Neural progenitor cell (in vitro differentiated cells): ENCODE data around the gene CCDC188. TPM values are rescaled to one million over a fixed set of nuclear protein-coding genes. Genes with fewer than 3 reads are reported as not detected.

Experiments used
- DNase-seq: peaks from one replicate; pipeline ENCODE4 v3.0.0-alpha.2; 2016; ENCODE audit warnings: low spot score
- H2AFZ ChIP-seq: fragments of 200-600 bp; sonication (generic); replicated peaks from 2 replicates; pipeline ENCODE4 v1.6.1; 2016; ENCODE audit warnings: antibody characterized with exemption
- H3F3A ChIP-seq: fragments of 200-600 bp; sonication (generic); 2 replicates; pipeline ENCODE4 v1.6.1; 2016; ENCODE audit warnings: antibody characterized with exemption, low read depth
- H3K27ac ChIP-seq: fragments of 200-600 bp; sonication (generic); 2 replicates; pipeline ENCODE4 v1.5.1; 2016; ENCODE audit warnings: mild to moderate bottlenecking
- H3K27me3 ChIP-seq: fragments of 200-600 bp; sonication (generic); 2 replicates; pipeline ENCODE4 v1.6.1; 2016; ENCODE audit warnings: mild to moderate bottlenecking, moderate library complexity
- H3K36me3 ChIP-seq: fragments of 200-600 bp; sonication (generic); 2 replicates; pipeline ENCODE4 v1.5.1; 2016
- H3K4me1 ChIP-seq: fragments of 200-600 bp; sonication (generic); 2 replicates; pipeline ENCODE4 v1.6.1; 2016; ENCODE audit warnings: mixed run types
- H3K4me2 ChIP-seq: fragments of 200-600 bp; sonication (generic); 2 replicates; pipeline ENCODE4 v1.6.1; 2016
- H3K4me3 ChIP-seq: fragments of 200-600 bp; sonication (generic); 2 replicates; pipeline ENCODE4 v1.5.1; 2016
- H3K79me2 ChIP-seq: fragments of 200-600 bp; sonication (generic); 2 replicates; pipeline ENCODE4 v1.6.1; 2016; ENCODE audit warnings: low read depth
- H3K9ac ChIP-seq: fragments of 200-600 bp; sonication (generic); 2 replicates; pipeline ENCODE4 v1.6.1; 2016
- H3K9me3 ChIP-seq: fragments of 200-600 bp; sonication (generic); 2 replicates; pipeline ENCODE4 v1.5.1; 2016; ENCODE audit warnings: low read depth
- H4K20me1 ChIP-seq: fragments of 200-600 bp; sonication (generic); 2 replicates; pipeline ENCODE4 v1.6.1; 2016; ENCODE audit warnings: low read depth
- H3K27ac Mint-ChIP-seq: 3 replicates; pipeline ENCODE4 v1.8.0; 2021; ENCODE audit warnings: mixed read lengths
- H3K27me3 Mint-ChIP-seq: 2 replicates; pipeline ENCODE4 v1.8.0; 2022; ENCODE audit warnings: low read depth, mild to moderate bottlenecking, inconsistent platforms, moderate library complexity, mixed read lengths; ENCODE audit not compliant: insufficient read depth
- H3K36me3 Mint-ChIP-seq: 3 replicates; pipeline ENCODE4 v1.8.0; 2021; ENCODE audit warnings: mixed read lengths
- H3K4me1 Mint-ChIP-seq: 3 replicates; pipeline ENCODE4 v1.8.0; 2021; ENCODE audit warnings: mixed read lengths
- H3K4me3 Mint-ChIP-seq: 3 replicates; pipeline ENCODE4 v1.8.0; 2021; ENCODE audit warnings: mild to moderate bottlenecking, moderate library complexity, mixed read lengths
- H3K9me3 Mint-ChIP-seq: 3 replicates; pipeline ENCODE4 v1.8.0; 2020; ENCODE audit warnings: mixed read lengths
- CTCF ChIP-seq: fragments of 200-600 bp; sonication (generic); IDR thresholded peaks from 2 replicates; pipeline ENCODE4 v1.5.1; 2017; ENCODE audit warnings: antibody characterized with exemption, mild to moderate bottlenecking
- EZH2 ChIP-seq: fragments of 200-600 bp; sonication (generic); IDR thresholded peaks from 2 replicates; pipeline ENCODE4 v1.6.1; 2017; ENCODE audit warnings: antibody characterized with exemption, mild to moderate bottlenecking, moderate library complexity
- EZH2phosphoT487 ChIP-seq: fragments of 200-600 bp; sonication (generic); IDR thresholded peaks from 2 replicates; pipeline ENCODE4 v1.6.1; 2017; ENCODE audit warnings: antibody characterized with exemption
- total RNA-seq: library from RNA; depleted of rRNA; stranded (reverse); fragments of >200 nt; gene quantifications from 2 replicates; pipeline ENCODE4 v1.2.3, GENCODE V29; 2015; ENCODE audit warnings: low replicate concordance

The CCDC188 gene
- total RNA-seq, 1 donor from 2014 or later: not detected

GRCh38 chr22:20132686-20133246 lies 18.1 kb downstream of the CCDC188 start:
- peak overlapping the region; percentile 83 for H3K4me3 Mint-ChIP-seq
- peaks cover 16% of the 10 kb centered on the region for H3K4me1 Mint-ChIP-seq
- Histone ChIP-seq H3K4me3 (peak overlapping the region; percentile 95), H3K27me3 (no peaks in the 10 kb centered on the region), H3K4me1 (peaks cover 8% of the 10 kb centered on the region), H3K27ac (no peak overlapping the region), H3K4me2 (peak overlapping the region; percentile 96), H2AFZ (no peak overlapping the region), H4K20me1 (peaks cover 65% of the 10 kb centered on the region), H3F3A (peaks cover 36% of the 10 kb centered on the region), H3K36me3 (no peaks in the 10 kb centered on the region), H3K79me2 (peaks cover 14% of the 10 kb centered on the region), H3K9ac (no peak overlapping the region), H3K9me3 (no peaks in the 10 kb centered on the region)
- no peak for TF ChIP-seq EZH2phosphoT487
- no peak for TF ChIP-seq CTCF
- TF ChIP-seq EZH2: no peak
- DNase-seq: no peak
- peaks cover 5% of the 10 kb centered on the region for H3K27me3 Mint-ChIP-seq
- H3K27ac Mint-ChIP-seq: no peak overlapping the region
- H3K9me3 Mint-ChIP-seq: no peaks in the 10 kb centered on the region
- peaks cover 2% of the 10 kb centered on the region for H3K36me3 Mint-ChIP-seq

GRCh38 chr22:20131859-20132685 lies 18.8 kb downstream of the CCDC188 start:
- Histone ChIP-seq H3K27ac (no peak overlapping the region), H3F3A (peaks cover 43% of the 10 kb centered on the region), H3K9me3 (no peaks in the 10 kb centered on the region), H3K79me2 (peaks cover 14% of the 10 kb centered on the region), H3K27me3 (no peaks in the 10 kb centered on the region), H3K9ac (no peak overlapping the region), H3K4me1 (peaks cover 8% of the 10 kb centered on the region), H3K36me3 (no peaks in the 10 kb centered on the region), H2AFZ (peak overlapping the region; percentile 42), H3K4me3 (peak overlapping the region; percentile 95), H3K4me2 (peak overlapping the region; percentile 96), H4K20me1 (peaks cover 65% of the 10 kb centered on the region)
- H3K4me1 Mint-ChIP-seq: peaks cover 13% of the 10 kb centered on the region
- H3K36me3 Mint-ChIP-seq: peaks cover 5% of the 10 kb centered on the region
- peak; percentile 58 for DNase-seq
- no peak overlapping the region for H3K27ac Mint-ChIP-seq
- H3K27me3 Mint-ChIP-seq: peaks cover 5% of the 10 kb centered on the region
- no peak for TF ChIP-seq EZH2phosphoT487
- no peak for TF ChIP-seq CTCF
- no peak for TF ChIP-seq EZH2
- no peaks in the 10 kb centered on the region for H3K9me3 Mint-ChIP-seq
- peak overlapping the region; percentile 83 for H3K4me3 Mint-ChIP-seq

GRCh38 chr22:20131597-20131858 lies 19.3 kb downstream of the CCDC188 start, which contains the start of gene ZDHHC8:
Gene ZDHHC8 (plus strand): TSS chr22:20131804. CDS start chr22:20131948, 144 bp downstream.
- H3K4me3 ChIP-seq: peak within 1 kb of the TSS; percentile 95
- H3K9me3 ChIP-seq: no peaks in the 10 kb centered on the region
- H3K9me3 Mint-ChIP-seq: no peaks in the 10 kb centered on the region
- H3K4me3 Mint-ChIP-seq: peak within 1 kb of the TSS; percentile 83
- H3K36me3 ChIP-seq: no peaks in the 10 kb centered on the region
- H3K9ac ChIP-seq: no peak within 1 kb of the TSS
- H3K4me1 Mint-ChIP-seq: peaks cover 13% of the 10 kb centered on the region
- peaks cover 5% of the 10 kb centered on the region for H3K27me3 Mint-ChIP-seq
- H3K27ac Mint-ChIP-seq: no peak within 1 kb of the TSS
- peak within 1 kb of the TSS; percentile 96 for H3K4me2 ChIP-seq
- H3K79me2 ChIP-seq: peaks cover 14% of the 10 kb centered on the region
- DNase-seq: no peak
- H3K4me1 ChIP-seq: peaks cover 8% of the 10 kb centered on the region
- peak within 1 kb of the TSS; percentile 7 for H3K27ac ChIP-seq
- H3F3A ChIP-seq: peaks cover 48% of the 10 kb centered on the region
- peak within 1 kb of the TSS; percentile 68 for H2AFZ ChIP-seq
- H3K27me3 ChIP-seq: no peaks in the 10 kb centered on the region
- H4K20me1 ChIP-seq: peaks cover 65% of the 10 kb centered on the region
- TF ChIP-seq EZH2 (no peak), CTCF (no peak), EZH2phosphoT487 (no peak)
- H3K36me3 Mint-ChIP-seq: peaks cover 5% of the 10 kb centered on the region
